Measurements from ENCODE around the gene RHBDF1.

DNA sequence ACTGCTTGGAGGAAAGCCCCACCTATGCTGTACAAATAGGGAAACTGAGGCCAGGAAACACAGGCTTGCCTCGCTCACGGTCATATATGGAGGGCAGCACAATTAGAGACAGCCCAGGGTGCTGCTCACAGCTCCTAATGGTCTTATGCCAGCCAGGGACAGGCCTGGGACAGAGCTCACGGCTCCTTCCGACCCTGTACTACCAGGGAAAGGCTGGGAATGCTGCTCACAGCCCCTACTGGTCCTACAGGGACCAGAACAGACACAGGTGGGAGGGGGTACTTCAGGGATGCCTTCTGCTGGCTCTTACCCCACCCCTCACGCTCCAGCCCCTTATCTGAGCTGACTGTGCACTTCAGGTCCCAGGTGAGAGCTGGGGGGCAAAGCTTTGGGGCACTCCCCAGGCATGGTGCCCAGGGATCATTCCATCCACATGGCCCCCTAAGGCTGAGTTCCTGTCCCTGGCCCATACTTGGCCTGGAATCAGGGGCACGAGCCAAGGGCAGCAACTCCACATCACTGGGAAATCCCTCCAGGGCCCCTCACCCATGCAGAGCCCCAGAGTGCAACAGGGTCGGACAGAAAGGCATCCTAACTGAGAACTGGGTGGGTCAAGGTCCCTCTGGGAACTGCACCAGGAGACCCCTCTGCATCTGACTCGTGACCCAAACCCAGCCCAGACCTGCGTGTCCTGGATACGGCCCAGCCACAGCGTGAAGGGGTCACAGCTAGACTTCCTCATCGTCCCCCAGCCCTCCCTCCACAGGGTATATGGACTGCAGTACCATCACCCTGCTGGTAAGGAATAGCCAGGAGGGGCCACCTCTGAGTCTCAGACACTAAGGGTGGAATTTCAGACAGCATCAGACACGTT, 5.9 kb downstream of the RHBDF1 start:
- no peak for TF ChIP-seq CTCF (IDR thresholded peaks at IDR 0.05)
- TF ChIP-seq POLR2A (IDR thresholded peaks at IDR 0.05) = no peak
